NCI-H2107 treated with DMSO at 0.1 percent for 48 hours (cell line): ENCODE measurements around the gene HEG1.
"Not testable (repeated sequence)": the region's sequence is repeated elsewhere in the genome, so short reads cannot be mapped to it uniquely, and the experiment has no call there.

Source experiments
- DNase-seq: peaks from one replicate; lab custom pipeline; 2025; ENCODE audit not compliant: unreplicated experiment; lab: John Stamatoyannopoulos, UW

Gene HEG1, protein sequence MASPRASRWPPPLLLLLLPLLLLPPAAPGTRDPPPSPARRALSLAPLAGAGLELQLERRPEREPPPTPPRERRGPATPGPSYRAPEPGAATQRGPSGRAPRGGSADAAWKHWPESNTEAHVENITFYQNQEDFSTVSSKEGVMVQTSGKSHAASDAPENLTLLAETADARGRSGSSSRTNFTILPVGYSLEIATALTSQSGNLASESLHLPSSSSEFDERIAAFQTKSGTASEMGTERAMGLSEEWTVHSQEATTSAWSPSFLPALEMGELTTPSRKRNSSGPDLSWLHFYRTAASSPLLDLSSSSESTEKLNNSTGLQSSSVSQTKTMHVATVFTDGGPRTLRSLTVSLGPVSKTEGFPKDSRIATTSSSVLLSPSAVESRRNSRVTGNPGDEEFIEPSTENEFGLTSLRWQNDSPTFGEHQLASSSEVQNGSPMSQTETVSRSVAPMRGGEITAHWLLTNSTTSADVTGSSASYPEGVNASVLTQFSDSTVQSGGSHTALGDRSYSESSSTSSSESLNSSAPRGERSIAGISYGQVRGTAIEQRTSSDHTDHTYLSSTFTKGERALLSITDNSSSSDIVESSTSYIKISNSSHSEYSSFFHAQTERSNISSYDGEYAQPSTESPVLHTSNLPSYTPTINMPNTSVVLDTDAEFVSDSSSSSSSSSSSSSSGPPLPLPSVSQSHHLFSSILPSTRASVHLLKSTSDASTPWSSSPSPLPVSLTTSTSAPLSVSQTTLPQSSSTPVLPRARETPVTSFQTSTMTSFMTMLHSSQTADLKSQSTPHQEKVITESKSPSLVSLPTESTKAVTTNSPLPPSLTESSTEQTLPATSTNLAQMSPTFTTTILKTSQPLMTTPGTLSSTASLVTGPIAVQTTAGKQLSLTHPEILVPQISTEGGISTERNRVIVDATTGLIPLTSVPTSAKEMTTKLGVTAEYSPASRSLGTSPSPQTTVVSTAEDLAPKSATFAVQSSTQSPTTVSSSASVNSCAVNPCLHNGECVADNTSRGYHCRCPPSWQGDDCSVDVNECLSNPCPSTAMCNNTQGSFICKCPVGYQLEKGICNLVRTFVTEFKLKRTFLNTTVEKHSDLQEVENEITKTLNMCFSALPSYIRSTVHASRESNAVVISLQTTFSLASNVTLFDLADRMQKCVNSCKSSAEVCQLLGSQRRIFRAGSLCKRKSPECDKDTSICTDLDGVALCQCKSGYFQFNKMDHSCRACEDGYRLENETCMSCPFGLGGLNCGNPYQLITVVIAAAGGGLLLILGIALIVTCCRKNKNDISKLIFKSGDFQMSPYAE (N-terminal part only)

DNA sequence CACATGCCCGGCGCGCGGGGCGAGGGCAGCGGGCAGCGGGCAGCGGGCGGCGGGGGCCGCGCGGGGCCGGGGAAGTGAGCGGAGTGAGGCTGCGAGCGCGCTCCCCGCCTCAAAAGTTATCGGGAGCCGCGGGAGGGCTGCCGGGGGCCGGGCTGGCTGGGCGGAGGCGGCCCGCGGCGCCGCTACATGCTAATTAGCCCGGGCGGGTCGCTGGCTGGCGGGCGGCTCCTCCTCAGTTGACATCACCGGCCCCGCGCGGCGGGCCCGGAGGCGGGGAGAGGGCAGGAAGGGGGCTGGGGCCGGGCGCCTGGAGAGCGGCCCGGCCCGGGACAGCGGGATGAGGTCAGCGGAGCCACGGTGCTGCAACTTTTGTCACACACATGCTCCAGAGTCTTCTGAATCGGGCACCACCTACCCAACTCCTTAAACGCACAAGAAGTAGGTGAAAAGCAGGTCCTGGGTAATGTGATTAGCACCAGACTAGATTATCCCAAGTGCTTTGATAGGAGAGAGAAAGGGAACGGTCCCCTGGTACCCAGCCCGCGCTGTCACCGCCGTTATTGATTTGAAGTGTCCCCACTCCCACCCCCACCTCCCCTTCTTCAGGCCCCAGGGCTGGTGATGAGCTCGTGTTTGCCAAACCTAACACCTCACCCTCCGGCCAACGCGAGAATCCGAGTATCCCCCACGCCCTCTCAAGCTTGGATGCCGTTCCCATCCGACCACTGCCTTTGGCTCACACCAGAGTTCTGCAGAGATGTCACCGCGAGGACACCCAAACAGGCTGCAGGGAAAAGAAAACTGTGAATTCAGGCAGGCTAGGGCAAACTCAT, at the start of gene HEG1:
HEG1 (minus strand) TSS at position 85 of the 833 bp plus-strand sequence. CDS start 107 bp downstream, outside the sequence.
- no peak for DNase-seq

DNA sequence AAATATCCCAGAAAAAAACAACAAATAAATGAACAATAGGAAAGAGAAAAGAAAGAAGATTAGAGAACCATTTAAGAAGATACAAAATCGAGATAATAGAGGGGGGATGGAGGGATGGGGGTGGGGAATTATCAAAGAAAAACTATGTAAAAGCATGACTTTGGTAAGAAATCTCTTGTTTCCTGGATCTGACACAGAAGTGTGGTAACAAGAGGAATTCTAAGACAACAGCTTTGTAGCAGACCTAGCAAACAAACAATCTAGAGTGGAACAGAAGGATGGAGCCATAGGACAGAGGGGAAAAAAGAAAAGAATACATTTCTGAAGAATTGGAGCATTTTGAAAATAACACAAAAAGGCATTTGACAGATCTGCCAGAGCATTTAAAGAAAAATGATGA, 49.3 kb upstream of the HEG1 start:
- no peak for DNase-seq

DNA sequence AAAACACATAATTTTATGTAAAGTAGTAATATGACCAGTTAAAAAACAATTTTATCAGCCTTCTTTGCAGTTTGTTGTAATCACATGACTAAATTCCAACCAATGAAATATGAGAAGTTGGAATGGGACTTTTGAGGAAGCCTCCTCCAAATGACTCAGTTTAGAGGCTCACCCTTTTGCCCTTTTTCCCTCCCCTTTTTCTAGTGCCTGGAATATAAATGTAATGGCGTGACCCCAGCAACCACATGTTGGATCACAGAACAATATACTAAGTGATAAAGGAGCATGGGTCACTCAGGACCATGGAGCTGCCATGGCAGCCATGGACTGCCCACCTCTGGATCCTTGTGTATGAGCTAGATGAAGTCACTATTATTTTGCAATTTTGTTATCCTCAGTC, 48.8 kb upstream of the HEG1 start:
- no peak for DNase-seq

DNA sequence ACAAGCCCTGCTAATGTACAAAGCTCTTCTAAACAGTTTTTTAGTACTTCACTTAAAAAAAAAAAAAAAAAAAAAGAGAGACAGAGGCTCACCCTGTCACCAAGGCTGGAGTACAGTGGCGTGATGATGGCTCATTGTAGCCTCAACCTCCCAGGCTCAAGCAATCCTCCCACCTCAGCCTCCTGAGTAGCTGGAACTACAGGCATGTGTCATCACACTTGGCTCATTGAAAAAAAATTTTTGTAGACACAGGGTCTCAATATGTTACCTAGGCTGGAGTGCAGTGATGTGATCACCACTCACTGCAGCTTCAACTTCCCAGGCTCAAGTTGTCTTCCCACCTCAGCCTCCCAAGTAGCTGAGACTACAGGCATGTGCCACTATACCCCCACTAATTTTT, 47.6 kb upstream of the HEG1 start:
- DNase-seq = no peak

DNA sequence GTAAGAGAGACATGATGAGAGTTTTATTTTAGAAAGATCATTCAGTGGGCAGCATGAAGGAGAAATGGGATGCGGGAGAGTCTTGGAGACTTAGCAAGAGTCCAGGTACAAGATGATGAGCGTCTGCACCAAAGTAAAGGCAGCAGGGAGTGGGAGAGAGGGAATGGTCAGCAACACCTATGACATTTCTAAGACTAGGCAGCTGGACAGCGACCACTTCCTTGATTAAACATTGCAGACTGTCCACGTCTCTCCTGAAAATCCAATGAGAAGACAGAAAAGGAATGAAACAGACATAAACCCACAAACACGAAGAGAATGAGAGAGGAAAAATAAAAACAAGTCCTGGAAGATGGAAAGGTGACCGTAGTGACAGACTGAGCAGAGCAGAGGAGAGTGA, 46.7 kb upstream of the HEG1 start:
- DNase-seq = no peak

DNA sequence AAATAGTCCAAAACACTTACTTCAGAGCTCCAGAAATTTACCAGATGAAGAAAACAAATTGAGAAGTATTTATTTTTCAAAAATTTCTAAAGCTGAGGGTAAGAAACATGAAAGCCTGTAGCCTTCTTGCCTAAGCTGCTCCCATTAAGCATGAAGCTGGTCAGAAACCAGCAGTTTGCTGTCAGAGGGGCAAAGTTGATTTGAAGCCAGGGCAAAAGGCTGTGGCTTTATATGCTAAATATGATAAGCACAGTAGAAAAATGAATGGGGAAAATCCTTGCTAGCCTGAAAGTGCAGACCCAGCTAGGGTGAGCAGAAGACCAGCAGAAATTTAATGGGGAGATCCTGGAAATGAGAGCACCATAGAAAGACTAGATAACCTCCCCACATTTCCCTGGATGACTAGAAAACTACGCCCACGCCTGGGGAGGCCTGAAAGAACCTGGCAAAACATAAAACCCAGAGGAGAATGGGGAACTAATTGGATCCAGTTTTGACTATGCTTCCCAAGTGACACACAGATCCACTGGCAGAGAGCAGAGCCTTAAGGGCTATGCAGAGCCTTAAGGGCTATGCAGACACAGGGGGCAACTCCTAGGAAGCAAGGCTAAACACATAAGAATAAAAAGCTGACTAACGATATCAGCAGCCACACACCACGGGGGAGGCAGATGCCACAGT, 43.0 kb upstream of the HEG1 start:
- DNase-seq = no peak

DNA sequence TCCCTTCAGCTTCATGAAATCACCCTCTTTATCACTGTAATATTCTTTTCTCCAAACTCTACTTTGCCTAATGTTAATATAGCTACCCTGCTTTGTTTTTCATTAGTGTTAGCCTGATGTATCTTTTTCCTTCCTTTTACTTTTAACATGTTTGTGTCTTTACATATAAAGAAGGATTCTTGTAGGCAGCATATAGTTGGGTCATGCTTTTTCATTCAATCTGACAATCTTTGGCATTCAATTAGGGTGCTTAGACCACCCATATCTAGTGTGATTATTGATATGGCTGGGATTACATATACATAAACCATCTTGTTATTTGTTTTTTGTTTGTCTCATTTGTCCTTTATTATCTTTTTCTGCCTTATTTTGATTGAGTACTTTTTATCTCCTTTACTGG, 34.9 kb upstream of the HEG1 start:
- no peak for DNase-seq

DNA sequence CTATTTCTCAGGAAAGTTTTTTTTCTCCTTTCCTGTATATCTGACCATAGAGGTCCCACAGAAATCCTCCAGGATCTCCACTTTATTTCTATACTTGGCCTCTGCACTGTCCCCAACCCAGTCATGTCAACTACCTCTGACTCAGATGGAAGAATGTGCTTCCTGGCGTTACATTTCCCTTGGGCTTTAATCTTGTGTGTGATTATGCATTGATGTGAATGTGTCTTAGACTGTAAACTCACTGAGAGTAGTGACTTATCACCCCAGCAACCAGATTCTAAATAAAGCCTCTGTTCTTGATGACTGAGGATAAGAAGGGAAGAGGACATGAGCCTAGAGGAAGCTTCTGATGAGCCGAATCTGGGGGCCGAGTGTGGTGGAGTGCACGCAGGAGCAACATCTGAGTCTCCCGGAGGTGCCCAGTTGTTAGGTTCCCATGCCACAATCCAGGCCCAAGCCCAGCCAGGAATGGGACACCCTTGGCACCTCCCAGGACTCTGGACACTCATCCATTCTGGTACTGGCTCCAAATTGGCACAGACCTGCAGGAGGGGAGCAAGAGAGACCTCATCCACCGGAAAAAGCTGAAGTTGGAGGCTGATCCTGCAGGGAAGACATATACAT, 32.1 kb upstream of the HEG1 start:
- DNase-seq = no peak

DNA sequence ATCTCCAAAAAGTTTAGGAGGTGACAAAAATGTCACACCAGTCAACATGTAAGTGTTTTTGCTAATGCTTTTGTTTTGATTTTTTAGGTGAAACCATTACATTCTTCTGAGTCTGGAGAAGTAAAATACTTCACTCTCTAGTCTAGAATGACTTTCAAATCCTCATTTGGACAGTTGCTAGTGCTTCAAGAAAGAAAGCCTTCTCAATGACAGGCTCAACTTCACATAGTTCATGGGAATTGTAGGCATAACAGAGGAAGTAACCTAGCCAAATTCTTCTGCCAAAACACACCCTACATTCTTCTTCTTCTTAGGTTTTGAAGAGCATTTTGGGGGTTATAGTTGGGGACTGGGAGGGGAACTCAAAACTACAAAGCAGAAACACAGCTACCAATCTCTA, 29.4 kb upstream of the HEG1 start:
- DNase-seq = no peak

DNA sequence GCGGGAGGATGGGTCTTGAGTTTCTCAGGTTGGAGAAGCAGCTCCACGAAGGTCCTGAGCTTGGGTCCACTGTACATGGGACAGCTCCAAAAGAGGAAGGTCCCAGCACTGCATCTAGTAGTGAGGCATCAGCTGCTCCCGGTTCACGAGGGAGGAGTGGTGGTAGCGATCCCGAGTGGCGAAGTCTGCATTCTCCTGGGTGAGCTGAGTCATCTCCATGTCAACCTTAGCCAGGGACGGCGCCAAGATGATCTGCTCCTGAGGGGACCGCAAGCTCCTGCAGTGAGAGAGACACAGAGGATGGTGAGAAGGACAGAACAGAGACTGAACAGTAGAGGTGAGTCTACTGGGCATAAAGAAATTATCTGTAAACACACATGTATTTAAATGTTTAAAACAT, 28.0 kb upstream of the HEG1 start:
- no peak for DNase-seq

DNA sequence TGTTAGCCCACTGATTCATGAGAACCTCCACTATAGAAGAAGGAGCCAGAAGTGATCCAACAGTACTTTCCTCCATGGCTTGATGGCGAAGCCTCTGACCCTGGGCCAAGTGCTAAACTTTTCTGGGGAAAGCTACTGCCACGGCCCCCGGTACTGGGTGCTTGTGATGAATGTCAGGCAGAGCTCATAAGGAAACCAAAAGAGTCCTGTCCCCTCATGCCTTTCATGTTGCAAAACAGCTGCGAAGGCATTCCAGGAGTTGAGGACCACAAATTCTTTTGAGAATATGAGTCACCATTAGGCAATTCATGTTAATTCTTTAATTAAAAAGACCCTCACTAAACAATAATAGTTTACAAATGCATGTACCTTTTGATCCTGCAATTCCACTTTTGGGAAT, 26.5 kb upstream of the HEG1 start:
- DNase-seq = not testable (repeated sequence)

DNA sequence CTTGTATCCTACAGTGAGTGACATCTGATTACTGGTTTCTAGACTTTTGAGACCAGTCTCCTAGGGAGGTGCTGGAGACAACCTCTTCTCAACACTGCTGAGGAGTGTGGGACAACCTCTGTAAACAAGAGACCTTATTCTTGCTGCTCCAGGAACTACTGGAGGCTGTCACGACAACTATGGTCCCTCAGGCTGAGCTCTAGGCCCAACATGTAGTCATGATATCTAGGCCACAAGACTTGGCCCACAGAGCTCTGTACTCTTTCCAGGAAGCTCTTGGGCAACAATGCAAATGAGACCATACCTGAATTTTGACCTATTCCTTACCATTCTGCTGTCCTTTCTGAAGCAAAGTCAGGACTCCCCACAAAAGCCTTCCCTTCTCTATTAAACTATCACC, 24.3 kb upstream of the HEG1 start:
- DNase-seq = no peak

DNA sequence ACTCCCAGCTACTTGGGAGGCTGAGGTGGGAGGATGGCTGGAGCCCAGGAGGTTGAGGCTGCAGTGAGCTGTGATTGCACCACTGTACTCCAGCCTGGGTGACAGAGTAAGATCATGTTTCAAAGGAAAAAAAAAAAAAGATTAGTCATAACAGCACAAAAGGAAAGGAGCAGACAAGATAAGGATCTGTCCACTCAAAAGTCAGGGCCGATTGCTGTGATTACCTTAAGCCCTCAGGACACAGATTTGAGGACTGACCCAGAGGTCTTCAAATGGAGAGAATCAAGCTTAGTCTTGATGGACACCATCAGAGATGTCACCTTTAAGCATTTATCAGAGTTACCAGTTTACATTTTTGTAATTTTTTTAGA, 23.9 kb upstream of the HEG1 start:
- no peak for DNase-seq

DNA sequence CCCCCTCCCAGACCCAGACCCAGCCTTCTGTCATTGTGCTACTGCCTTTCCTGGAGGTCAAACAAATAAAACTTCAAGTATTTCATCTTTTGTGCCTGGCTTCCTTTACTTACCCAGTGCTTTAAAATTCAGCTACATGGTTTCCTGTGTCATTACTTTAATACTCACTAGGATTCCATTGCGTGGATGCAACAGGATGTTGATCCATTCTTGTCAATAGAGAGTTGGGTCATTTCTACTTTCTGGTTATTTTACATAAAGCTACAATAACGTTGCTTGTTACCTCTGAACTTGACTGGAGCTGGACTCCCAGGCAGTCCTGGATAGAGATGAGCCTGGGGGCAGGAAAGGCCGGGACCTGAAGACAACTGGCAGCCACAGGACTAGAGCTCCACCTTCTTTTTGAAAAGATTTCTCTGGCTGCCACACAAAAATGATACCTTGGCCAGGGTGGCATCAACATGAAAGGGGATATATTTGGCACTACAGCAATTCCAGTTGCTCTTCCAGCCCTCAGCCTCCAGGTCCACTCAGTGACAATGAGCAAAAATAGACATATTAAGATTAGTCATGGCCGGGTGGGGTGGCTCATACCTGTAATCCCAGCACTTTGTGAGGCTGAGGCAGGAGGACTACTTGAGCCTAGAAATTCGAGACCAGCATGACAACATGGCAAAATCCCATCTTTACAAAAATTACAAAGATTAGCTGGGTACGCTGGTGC, 23.3 kb upstream of the HEG1 start:
- DNase-seq = no peak

DNA sequence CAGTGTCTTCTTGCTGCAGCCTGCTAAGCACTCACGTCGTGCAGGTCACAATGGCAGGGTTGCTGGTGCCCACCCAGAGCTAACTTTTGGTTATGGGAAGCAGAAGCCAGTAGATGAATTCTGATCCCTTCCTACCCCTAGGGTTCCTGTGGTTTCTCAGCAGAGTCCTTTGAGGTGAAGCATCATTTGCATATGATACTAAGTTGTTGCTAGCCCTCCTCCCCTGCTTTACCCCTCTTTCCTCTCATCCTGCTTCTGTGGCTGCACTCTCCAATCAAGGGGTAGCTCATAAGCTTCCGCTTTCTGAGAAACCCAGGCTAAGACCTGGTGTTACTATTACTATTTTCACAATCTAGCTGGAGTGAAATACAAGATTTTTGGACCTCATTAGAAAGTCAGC, 22.1 kb upstream of the HEG1 start:
- no peak for DNase-seq

DNA sequence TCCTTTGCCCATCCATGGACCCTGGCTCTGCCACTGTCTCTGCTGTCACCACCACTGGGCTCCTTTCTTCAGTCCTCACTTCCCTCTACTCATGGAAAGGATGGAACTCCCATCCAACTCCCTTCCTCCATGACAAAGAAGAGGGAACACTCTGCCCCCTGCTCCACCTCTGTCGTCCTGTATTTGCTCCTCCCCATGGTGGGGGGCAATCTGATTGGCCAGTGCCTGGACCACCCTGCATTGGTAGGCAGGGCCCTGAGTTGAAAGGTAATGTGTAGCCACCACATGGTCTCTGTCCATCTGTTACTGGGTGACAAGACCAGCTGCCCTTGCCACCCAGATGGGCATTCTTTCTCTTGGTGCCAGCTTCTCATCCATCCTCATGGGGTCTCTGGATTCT, 20.7 kb upstream of the HEG1 start:
- DNase-seq = no peak

DNA sequence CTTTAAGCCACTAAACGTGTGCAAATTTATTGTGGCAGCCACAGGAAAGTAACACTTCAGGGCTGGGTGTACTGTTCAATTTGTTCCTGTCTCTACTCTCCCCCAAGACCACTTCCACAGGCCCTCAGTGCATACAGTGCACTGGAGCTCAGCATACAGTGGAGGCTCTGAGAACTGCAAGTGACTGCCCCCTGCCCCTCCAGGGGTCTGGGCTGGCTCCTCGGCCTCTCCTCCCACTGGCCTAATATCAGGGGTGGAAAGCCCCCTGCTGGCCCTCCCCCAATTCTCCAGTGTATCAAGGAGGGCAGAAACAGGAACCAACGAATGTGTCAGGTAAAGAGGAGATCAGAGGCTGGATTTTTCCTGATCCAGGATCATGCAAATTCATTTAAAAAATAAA, 19.9 kb upstream of the HEG1 start:
- DNase-seq = no peak

DNA sequence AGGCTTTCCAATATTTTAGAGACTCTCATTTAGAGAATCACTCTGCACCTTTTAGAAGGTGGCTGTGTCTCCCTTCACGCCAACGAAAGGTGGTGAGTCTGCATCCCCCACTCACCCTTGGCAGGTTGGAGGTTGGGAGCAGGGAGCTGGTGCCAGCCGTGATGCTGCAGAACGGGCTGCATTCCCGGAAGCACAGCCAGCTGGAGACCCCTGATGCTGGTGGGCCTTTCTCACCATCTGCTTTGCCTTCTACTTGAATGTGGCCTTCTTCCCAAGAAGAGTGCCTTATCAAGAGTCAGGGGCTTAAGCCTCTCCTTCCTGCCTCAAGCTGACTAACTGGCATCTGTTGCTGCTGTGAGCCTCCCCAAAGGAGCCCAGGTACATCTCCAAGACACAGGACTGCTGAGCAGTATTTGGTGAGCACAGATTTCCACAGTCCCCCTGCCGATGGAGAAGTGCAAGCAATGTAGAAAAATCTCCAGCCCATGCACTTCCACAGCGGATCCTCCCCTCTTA, 17.7 kb upstream of the HEG1 start:
- no peak for DNase-seq
